ENCODE measurements around the gene MAPK1.
"Not testable (repeated sequence)": the region's sequence is repeated elsewhere in the genome, so short reads cannot be mapped to it uniquely, and the experiment has no call there.

MAPK1 gene

DNA sequence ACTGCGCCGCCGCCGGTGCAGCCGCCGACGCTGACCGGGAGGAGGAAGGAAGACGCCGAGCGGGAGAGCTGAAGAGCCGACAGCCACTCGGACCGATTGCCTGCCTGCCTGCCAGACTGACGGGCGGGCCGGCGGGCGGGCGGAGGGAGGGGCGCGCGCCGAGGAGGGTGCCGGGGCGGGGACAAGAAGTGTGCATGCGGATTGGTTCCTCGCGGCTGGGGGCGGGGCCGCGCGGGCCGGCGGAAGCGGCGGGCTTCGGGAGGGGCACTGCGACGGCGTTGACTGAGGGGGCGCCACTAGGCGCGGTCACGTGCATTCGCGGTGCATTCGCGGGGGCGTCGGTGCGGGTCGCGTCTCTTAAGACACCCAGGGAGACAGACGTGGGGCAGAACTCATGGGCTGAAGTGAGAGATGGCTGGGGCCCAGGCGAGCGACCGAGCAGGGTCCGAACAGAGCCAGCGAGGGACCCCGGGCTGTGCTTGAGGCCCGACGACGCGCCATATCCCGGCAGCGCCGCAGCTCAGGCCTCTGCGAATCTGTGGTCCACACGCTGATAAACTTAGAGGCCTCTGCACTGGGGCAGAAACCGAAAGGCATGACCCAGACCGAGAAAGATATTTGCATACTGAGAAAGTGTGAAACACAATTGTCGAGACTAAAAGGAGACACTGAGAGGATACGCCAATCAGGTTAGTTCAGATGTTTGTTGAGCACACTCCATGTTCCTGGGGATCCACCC is at the start of gene MAPK1:
MAPK1 (minus strand) TSS at position 118 of the 739 bp plus-strand sequence. CDS start 205 bp downstream, outside the sequence.
- TF ChIP-seq ZFX (IDR thresholded peaks at IDR 0.05), result peak; percentile 75; the same call in 1 of the 2 replicates
- TF ChIP-seq, protein P1, sequence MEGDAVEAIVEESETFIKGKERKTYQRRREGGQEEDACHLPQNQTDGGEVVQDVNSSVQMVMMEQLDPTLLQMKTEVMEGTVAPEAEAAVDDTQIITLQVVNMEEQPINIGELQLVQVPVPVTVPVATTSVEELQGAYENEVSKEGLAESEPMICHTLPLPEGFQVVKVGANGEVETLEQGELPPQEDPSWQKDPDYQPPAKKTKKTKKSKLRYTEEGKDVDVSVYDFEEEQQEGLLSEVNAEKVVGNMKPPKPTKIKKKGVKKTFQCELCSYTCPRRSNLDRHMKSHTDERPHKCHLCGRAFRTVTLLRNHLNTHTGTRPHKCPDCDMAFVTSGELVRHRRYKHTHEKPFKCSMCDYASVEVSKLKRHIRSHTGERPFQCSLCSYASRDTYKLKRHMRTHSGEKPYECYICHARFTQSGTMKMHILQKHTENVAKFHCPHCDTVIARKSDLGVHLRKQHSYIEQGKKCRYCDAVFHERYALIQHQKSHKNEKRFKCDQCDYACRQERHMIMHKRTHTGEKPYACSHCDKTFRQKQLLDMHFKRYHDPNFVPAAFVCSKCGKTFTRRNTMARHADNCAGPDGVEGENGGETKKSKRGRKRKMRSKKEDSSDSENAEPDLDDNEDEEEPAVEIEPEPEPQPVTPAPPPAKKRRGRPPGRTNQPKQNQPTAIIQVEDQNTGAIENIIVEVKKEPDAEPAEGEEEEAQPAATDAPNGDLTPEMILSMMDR (conservative IDR thresholded peaks at IDR 0.05), result no peak; the same call in 1 of the 2 replicates
- H3K27ac ChIP-seq, result peak within 1 kb of the TSS; percentile 89

DNA sequence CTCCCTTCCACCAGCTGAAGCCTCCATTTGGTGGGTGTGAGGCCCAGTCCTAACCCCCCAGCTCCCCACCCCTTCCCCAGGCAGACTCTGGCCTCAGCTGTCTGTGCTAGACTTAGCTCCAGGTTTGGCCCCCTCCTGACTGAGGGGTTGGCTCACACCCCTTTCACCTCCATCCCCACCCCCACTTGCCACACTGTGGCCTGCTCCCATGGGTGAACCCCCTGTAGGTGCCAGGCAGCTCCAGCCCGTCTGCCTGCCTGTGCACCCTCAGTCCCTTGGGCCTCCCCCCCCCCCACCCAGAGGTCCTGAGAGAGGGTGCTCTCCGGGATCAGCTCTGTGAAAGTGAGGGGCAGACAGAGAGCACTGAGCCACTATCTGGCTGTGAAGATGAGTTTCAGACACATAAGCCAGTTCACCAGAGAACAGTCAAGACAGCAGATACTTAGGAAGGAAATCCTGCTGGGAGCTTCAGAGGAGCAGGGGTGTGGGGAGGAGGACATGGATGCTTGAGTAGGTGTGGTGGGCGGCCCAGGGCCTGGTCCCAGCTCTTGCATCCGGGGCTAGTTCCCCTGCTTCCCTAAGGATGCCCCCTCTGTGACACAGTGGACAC is 49.0 kb upstream of the MAPK1 start:
- TF ChIP-seq, protein P1 (conservative IDR thresholded peaks at IDR 0.05), result no peak
- no peak for TF ChIP-seq ZFX (IDR thresholded peaks at IDR 0.05)
- no peak overlapping the region for H3K27ac ChIP-seq

DNA sequence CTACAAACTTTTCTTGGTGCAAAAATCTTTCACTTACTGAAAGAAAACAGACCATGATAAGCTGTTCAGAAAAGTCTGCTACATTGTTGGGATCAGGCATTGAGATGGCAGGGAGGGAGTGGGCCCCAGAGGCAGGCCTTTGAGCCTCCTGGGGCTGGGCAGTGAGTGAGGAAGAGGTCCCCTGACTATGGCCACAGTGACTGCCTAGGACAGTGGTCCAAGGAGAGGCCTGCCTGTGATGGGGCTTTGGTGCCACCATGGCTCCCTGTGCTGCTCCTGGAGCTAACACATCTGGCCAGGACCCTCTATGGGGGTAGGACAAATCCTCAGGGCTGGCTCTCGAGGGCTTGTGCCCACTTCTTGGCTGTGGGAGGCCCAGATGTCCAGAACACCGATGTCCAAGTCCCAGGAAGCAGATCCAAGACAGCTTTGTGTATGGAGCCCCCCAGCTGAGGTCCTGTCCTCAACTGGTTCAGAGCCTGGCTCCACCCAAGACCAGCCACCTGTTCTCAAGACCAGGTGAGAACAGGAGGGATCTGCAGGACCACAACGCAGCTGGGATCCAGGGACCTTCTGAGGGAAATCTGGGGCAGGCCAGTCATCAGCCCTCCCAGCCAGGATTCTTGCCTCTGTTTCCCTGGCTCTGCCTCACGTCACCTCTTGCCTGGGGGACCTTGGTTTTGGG is 48.3 kb upstream of the MAPK1 start:
- H3K27ac ChIP-seq, result no peak overlapping the region
- TF ChIP-seq, protein P1 (conservative IDR thresholded peaks at IDR 0.05), result no peak
- TF ChIP-seq ZFX (IDR thresholded peaks at IDR 0.05), result no peak

DNA sequence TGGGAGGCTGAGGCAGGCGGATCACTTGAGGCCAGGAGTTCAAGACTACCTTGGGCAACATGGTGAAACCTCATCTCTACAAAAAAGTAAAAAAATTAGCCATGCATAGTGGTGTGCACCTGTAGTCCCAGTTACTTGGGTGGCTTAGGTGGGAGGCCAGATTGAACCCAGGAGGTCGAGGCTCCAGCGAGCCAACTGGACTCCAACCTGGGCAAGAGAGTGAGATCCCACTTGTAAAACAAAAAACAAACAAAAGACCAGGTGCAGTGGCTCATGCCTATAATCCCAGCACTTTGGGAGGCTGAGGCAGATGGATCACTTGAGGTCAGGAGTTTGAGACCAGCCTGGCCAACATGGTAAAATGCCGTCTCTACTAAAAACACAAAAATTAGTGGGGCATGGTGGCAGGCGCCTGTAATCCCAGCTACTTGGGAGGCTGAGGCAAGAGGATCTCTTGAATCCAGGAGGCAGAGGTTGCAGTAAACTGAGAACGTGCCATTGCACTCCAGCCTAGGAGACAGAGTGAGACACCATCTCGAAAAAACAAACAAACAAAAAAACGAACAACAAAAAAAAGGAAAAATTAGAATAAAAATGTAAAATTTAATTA is 46.7 kb upstream of the MAPK1 start:
- H3K27ac ChIP-seq, result not testable (repeated sequence)

DNA sequence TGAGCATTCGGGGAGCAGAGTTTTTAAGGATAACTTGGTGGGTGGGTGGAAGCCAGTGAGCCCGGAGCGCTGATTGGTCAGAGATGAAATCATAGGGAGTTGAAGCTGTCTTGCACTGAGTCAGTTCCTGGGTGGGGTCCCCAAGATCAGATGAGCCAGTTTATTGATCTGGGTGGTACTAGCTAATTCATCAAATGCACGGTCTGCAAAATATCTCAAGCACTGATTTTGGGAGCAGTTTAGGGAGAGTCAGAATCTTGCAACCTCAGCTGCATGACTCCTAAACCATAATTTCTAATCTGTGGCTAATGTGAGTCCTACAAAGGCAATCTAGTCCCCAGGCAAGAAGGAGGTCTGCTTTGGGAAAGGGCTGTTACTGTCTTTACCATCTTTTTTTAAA is 42.9 kb upstream of the MAPK1 start:
- H3K27ac ChIP-seq, result not testable (repeated sequence)

DNA sequence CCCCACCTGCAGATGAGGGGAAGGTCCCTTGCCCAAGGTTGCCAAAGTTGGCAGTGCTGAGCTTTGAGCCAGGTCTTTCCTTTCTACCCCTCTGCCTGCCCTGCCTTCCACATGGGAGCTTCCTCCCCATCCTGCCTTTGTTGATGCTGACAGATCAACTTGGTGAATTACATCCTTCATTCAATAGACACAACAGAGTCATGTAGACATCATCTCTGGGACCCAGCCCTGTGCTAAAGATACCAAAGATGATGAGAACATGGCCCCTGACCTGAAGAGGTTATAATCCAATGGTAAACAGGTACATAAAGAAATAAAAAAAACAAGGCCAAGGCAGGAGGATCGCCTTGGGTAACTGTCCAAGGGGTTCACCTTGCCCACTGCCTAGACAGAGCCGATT is 42.4 kb upstream of the MAPK1 start:
- TF ChIP-seq, protein P1 (conservative IDR thresholded peaks at IDR 0.05), result no peak
- TF ChIP-seq ZFX (IDR thresholded peaks at IDR 0.05), result no peak
- no peak overlapping the region for H3K27ac ChIP-seq

DNA sequence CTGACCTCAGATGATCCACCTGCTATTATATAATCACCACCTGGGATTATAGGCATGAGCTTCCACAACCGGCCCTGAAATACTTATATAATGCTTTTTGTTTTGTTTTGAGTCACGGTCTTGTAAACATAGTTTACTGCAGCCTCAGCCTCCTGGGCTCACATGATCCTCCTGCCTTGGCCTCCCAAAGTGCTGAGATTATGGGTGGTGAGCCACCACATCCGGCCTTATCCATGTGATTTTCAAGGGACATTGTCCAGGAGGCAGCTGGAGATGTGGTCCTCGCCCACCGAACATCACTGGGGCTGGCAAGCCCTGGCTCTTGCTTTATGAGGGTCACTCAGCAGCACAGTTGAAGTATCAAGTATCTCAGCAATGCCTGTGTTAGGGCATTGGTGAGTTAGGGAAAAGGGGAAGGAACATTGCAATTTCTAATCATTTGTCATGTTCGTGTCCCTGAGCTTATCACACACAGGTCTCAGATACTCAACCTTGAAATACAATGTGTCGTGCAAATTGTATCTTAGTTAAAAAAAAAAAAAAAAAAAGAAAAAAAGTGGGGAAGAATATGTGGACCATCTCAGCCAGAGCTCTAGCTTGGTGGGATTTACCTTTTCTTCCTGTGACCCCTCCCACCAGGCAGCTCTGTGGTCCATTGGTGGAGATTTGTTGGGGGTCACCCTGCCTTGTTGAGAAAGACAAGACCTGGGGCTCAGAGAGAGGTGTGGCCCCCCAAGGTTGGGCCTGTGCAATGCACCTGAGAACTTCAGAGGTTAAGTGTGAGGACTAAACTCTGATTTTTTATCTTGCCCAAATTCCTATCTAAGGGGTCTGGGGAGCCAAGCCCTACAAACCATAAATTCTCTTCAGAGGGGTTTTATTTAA is 40.4 kb upstream of the MAPK1 start:
- TF ChIP-seq, protein P1 (conservative IDR thresholded peaks at IDR 0.05), result no peak
- no peak for TF ChIP-seq ZFX (IDR thresholded peaks at IDR 0.05)
- no peak overlapping the region for H3K27ac ChIP-seq

DNA sequence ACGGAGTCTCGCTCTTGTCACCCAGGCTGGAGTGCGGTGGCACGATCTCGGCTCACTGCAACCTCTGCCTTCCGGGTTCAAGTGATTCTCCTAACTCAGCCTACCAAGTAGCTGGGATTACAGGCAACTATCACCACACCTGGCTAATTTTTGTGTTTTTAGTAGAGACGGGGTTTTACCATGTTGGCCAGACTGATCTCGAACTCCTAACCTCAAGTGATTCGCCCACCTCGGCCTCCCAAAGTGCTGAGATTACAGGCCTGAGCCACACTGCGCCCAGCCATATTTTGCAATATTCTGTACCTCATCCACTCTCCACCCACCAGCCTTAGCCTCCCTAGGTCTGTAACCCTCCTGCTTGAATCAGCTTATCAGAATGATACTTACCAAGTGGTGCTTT is 37.8 kb upstream of the MAPK1 start:
- not testable (repeated sequence) for H3K27ac ChIP-seq
